GM10266 (cell line): ENCODE results near the gene HECW1.

ENCODE experiments used
- DNase-seq: peaks from one replicate; pipeline ENCODE4 v3.0.0; 2012; ENCODE audit errors: extremely low spot score
- CTCF ChIP-seq: IDR thresholded peaks from 2 replicates; pipeline ENCODE4 v1.5.1; 2012; ENCODE audit warnings: mild to moderate bottlenecking, low read depth; ENCODE audit not compliant: control insufficient read depth, insufficient read depth; ENCODE audit errors: missing control alignments

Gene HECW1

GRCh38 chr7:43248961-43249822 is 136.7 kb downstream of the HECW1 start:
- DNase-seq = no peak
- TF ChIP-seq CTCF = no peak

GRCh38 chr7:43249823-43250145 is 137.3 kb downstream of the HECW1 start:
- DNase-seq = no peak
- no peak for TF ChIP-seq CTCF

GRCh38 chr7:43260980-43261878 is 148.8 kb downstream of the HECW1 start:
- peak; percentile 98 for TF ChIP-seq CTCF
- DNase-seq = peak; percentile 65

GRCh38 chr7:43265139-43265538 is 152.7 kb downstream of the HECW1 start:
- no peak for TF ChIP-seq CTCF
- no peak for DNase-seq

GRCh38 chr7:43273939-43274719 is 161.7 kb downstream of the HECW1 start:
- TF ChIP-seq CTCF = no peak
- no peak for DNase-seq

- no peak for DNase-seq
- no peak for TF ChIP-seq CTCF
These were observed 162.3 kb downstream of the HECW1 start for GRCh38 chr7:43274752-43275151.

- no peak for TF ChIP-seq CTCF
- no peak for DNase-seq
These were observed 164.1 kb downstream of the HECW1 start for GRCh38 chr7:43276547-43276946.
